Heart left ventricle (tissue), 16 donors: ENCODE measurements around the gene C12orf60. TPM values are rescaled to one million over a fixed set of nuclear protein-coding genes. Genes with fewer than 3 reads are reported as not detected.

ENCODE experiments used
- ATAC-seq, 4 donors: fragments of 200-7000 bp; cut with Tn5 transposase; one replicate each; pipeline ENCODE4 v1.9.1; 2020 to 2022; ENCODE audit warnings: moderate library complexity in 4 of 4, mild to moderate bottlenecking in 3 of 4, moderate number of reproducible peaks in 1 of 4
- DNase-seq, 5 donors: peaks; one replicate each; pipeline ENCODE4 v3.0.0-alpha.2; 2020
- H3K27ac ChIP-seq, 12 donors: fragments of 200-600 bp; sonication (generic) in 4 of 12; one replicate each; pipeline versions ENCODE4 v1.5.0 to v1.8.0; 2016 to 2022; ENCODE audit warnings: mild to moderate bottlenecking in 2 of 12
- H3K27me3 ChIP-seq, 9 donors: fragments of 200-600 bp; sonication (generic) in 2 of 9; one replicate each; pipeline versions ENCODE4 v1.5.1 to v1.8.0; 2016 to 2022; ENCODE audit warnings: mild to moderate bottlenecking in 3 of 9
- H3K36me3 ChIP-seq, 9 donors: fragments of 200-600 bp; sonication (generic) in 2 of 9; one replicate each; pipeline versions ENCODE4 v1.5.0 to v1.8.0; 2018 to 2022; ENCODE audit warnings: mild to moderate bottlenecking in 2 of 9
- H3K4me1 ChIP-seq, 12 donors: fragments of 200-600 bp; sonication (generic) in 4 of 12; one replicate each; pipeline versions ENCODE4 v1.5.0 to v1.8.0; 2016 to 2022; ENCODE audit warnings: mild to moderate bottlenecking in 3 of 12
- H3K4me3 ChIP-seq, 12 donors: fragments of 200-600 bp; sonication (generic) in 4 of 12; one replicate each; pipeline versions ENCODE4 v1.5.0 to v1.8.0; 2017 to 2022; ENCODE audit warnings: mild to moderate bottlenecking in 9 of 12, moderate library complexity in 4 of 12
- H3K9me3 ChIP-seq, 12 donors: fragments of 200-600 bp; sonication (generic) in 4 of 12; one replicate each; pipeline versions ENCODE4 v1.5.0 to v1.8.0; 2016 to 2022; ENCODE audit warnings: mild to moderate bottlenecking in 1 of 12
- POLR2A ChIP-seq, 2 donors: fragments of 450-650 bp; IDR thresholded peaks; one replicate each; pipeline ENCODE4 v1.6.1; 2017; ENCODE audit warnings: antibody characterized with exemption in 2 of 2, mild to moderate bottlenecking in 2 of 2, moderate library complexity in 2 of 2
- WGBS, 4 donors: extraction: QIAGEN DNeasy Blood & Tissue Kit in 2 of 4; methylation state at CpG; one replicate each; pipeline versions ENCODE4 v1.1.5 to v1.1.7; 2013 to 2018; 5-methylcytosine and 5-hydroxymethylcytosine counted together
- intact Hi-C, 10 donors: fragments of 100-400 bp; cut with DNase I; formaldehyde crosslinking; loops; one replicate each; pipeline versions ENCODE4 v1.11.1 to v1.14.2; 2022
- polyA plus RNA-seq, 2 donors: library from polyadenylated mRNA; stranded (reverse); fragments of 200-250 nt; gene quantifications; one replicate each; pipeline ENCODE4 v1.2.3, GENCODE V29; 2013
- total RNA-seq, 9 donors: library from RNA; depleted of rRNA in 2 of 9; stranded (reverse); fragments of >200 nt in 2 of 9; fragmentation: NEBNext Ultra II Directional in 3 of 9; extraction: Animal tissue kit (Norgen Biotek cat#: 25700) in 3 of 9; gene quantifications; one replicate each; pipeline versions ENCODE4 v1.1.0 to v1.2.4, GENCODE V29; 2016 to 2023
- TF ChIP-seq, protein P1 (sequence below), 12 donors: fragments of 200-600 bp; sonication (generic) in 4 of 12; IDR thresholded peaks; one replicate each; pipeline versions ENCODE4 v1.5.0 to v1.8.0; 2018 to 2022; ENCODE audit warnings: antibody characterized with exemption in 12 of 12, mild to moderate bottlenecking in 5 of 12
- donor health status: ischemic (EF 13 %, LVEDD 7.1; RV severe dilation, severe dysfunction).
- donor health status: healthy with polysubstance abuse.
- donor health status: DM: no; HTN: yes; CAD: no.
- donor health status: DM: no; HTN: no; CAD: no.
- donor health status: ischemic (EF 25% LVEDD 6.9; RV normal size, moderate dysfunction).
- donor health status: ischemic (EF 25% LVEDD 5.7; RV mildly dilated, moderate dysfunction).
- donor health status: healthy.
- donor health status: DM: yes; HTN: yes; CAD: no.
- donor health status: ischemic (EF 35%, LVEDD 5.7; RV mildly dilated, moderate dysfunction).
- donor health status: nonischemic (EF 11% LVEDD 7.7; RV severe dilation, severe dysfunction).
- donor health status: DM: yes; HTN: yes; CAD: no.
- donor health status: PGD.
- donor health status: ischemic (EF 29% LVEDD 5.4; RV normal size, mild dysfunction).
- donor health status: nonischemic (EF 23%, LVEDD 6.1; RV moderate dilation, normal function).

The C12orf60 gene
- total and polyA plus RNA-seq, 11 donors = 2.0 to 5.3 (median 3.4) TPM

GRCh38 chr12:14770496-14771461, 32.7 kb upstream of the C12orf60 start:
- WGBS, 4 donors = 1 to 3% (median 1%) methylated on average over 42 to 56 of the region's 56 CpGs
- DNase-seq (peak; percentile 88 to 95 (median 93)), ATAC-seq (peak; percentile 70 to 77 (median 72))
- Histone ChIP-seq H3K36me3 (peaks cover 0 to 2% (median 0%) of the 10 kb centered on the region in 9 donors), H3K4me1 (peaks cover 0 to 37% (median 10%) of the 10 kb centered on the region in 12 donors), H3K4me3 (peak overlapping the region; percentile 57 to 90 (median 84)), H3K9me3 (peaks cover 0 to 10% (median 0%) of the 10 kb centered on the region in 12 donors), H3K27ac (peak overlapping the region; percentile 85 to 99 (median 96)), H3K27me3 (no peaks in the 10 kb centered on the region)
- peak in 1 of 2 donors; percentile 84 for TF ChIP-seq POLR2A (IDR thresholded peaks at IDR 0.05)
- TF ChIP-seq, protein P1, sequence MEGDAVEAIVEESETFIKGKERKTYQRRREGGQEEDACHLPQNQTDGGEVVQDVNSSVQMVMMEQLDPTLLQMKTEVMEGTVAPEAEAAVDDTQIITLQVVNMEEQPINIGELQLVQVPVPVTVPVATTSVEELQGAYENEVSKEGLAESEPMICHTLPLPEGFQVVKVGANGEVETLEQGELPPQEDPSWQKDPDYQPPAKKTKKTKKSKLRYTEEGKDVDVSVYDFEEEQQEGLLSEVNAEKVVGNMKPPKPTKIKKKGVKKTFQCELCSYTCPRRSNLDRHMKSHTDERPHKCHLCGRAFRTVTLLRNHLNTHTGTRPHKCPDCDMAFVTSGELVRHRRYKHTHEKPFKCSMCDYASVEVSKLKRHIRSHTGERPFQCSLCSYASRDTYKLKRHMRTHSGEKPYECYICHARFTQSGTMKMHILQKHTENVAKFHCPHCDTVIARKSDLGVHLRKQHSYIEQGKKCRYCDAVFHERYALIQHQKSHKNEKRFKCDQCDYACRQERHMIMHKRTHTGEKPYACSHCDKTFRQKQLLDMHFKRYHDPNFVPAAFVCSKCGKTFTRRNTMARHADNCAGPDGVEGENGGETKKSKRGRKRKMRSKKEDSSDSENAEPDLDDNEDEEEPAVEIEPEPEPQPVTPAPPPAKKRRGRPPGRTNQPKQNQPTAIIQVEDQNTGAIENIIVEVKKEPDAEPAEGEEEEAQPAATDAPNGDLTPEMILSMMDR (IDR thresholded peaks at IDR 0.05) = peak in 2 of 12 donors; percentile 16 to 24
- intact Hi-C loops = loop anchor here in 5 of 10 donors (1.0 to 10.0 kb wide), 8 partner anchors 32 to 1114 kb away; partner anchors contain the start of genes C12orf60 (in 2 of the 5), WBP11 (in 2 of the 5), ART4 (in 1 of the 5) and ATF7IP (in 1 of the 5)

DNA sequence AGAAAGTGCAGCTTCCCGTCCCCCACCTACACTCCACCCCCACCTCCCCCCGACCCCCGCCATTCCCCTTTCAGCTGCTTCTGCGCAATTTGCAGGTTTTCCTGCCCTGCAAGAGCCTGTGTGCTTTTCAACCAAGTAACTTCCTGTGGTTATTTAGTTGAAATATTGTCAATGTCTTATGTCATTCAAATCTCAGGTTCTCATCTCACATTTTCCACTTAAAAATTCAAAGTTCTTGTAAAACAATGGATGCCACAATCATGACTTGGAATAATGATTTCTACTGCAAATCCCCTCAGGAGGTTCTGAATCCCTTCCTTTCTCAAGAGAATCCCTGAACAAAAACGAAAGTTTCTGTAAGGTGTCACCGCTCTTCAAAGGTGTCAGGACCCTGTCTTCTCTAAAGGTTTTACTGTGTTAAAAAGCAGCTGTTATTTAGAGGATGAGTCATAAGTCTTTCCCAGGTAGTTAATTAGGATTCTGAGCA, 31.8 kb upstream of the C12orf60 start:
- Histone ChIP-seq H3K9me3 (peaks cover 0 to under 1% (median 0%) of the 10 kb centered on the region in 12 donors), H3K27me3 (no peaks in the 10 kb centered on the region), H3K4me1 (peaks cover 0 to 45% (median 14%) of the 10 kb centered on the region in 12 donors), H3K36me3 (no peaks in the 10 kb centered on the region), H3K4me3 (peak overlapping the region in 9 of 12 donors; percentile 57 to 90 (median 84)), H3K27ac (peak overlapping the region; percentile 85 to 99 (median 96))
- intact Hi-C loops = loop anchor here in 5 of 10 donors (2.0 to 10.0 kb wide), 7 partner anchors 31 to 1113 kb away; partner anchors contain the start of genes ART4 (in 1 of the 5), ATF7IP (in 1 of the 5), C12orf60 (in 1 of the 5) and STRAP (in 1 of the 5)
- no peak for TF ChIP-seq POLR2A (IDR thresholded peaks at IDR 0.05)
- ATAC-seq (no peak), DNase-seq (no peak)
- 34 to 48% (median 42%) methylated on average over 6 of the region's 6 CpGs for WGBS, 4 donors

DNA sequence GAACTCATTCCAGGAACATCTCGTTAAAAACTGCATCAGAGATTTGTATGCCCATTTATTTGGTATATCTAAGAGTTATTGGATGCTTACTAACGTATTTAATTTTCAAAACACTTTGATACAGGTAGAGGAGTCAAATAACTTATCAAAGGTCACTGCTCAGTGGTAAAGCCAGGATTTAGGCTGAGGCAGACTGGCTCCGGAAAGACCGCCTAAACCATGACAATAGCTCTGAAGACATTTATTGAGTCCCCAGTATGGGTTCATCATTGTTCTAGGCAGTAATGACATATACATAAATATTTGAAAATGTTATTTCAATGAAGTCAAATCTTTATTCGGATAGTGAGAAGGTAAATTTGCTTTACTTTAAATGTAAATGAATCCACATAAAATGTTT, 30.5 kb upstream of the C12orf60 start:
- no peaks in the 10 kb centered on the region for H3K36me3 ChIP-seq
- 90 to 94% (median 93%) methylated on average over 5 of the region's 5 CpGs for WGBS, 4 donors
- ATAC-seq (no peak), DNase-seq (no peak)
- peaks cover 0 to 42% (median 17%) of the 10 kb centered on the region in 12 donors for H3K4me1 ChIP-seq
- no peaks in the 10 kb centered on the region for H3K9me3 ChIP-seq
- H3K27ac ChIP-seq = peak overlapping the region in 1 of 12 donors; percentile 95
- no peaks in the 10 kb centered on the region for H3K27me3 ChIP-seq
- H3K4me3 ChIP-seq = no peak overlapping the region
- intact Hi-C loops = loop anchor here in 5 of 10 donors (5.0 to 10.0 kb wide), 6 partner anchors 69 to 1112 kb away; partner anchors contain the start of genes ART4 (in 1 of the 5), ATF7IP (in 1 of the 5) and STRAP (in 1 of the 5)
- TF ChIP-seq, protein P1 (IDR thresholded peaks at IDR 0.05) = no peak
- no peak for TF ChIP-seq POLR2A (IDR thresholded peaks at IDR 0.05)

GRCh38 chr12:14773685-14774073, 29.8 kb upstream of the C12orf60 start:
- Histone ChIP-seq H3K27me3 (no peaks in the 10 kb centered on the region), H3K9me3 (no peaks in the 10 kb centered on the region), H3K4me1 (peaks cover 0 to 36% (median 16%) of the 10 kb centered on the region in 12 donors), H3K27ac (peak overlapping the region; percentile 9 to 98 (median 90)), H3K36me3 (no peaks in the 10 kb centered on the region), H3K4me3 (peak overlapping the region in 11 of 12 donors; percentile 68 to 89 (median 81))
- WGBS, 4 donors = 10 to 25% (median 18%) methylated on average over 14 to 16 of the region's 16 CpGs
- peak in 3 of 5 donors; percentile 24 to 40 (median 33) for DNase-seq
- intact Hi-C loops = loop anchor here in 6 of 10 donors (2.0 to 10.0 kb wide), 7 partner anchors 29 to 1111 kb away; partner anchors contain the start of genes C12orf60 (in 3 of the 6), WBP11 (in 3 of the 6), ART4 (in 1 of the 6) and ATF7IP (in 1 of the 6)
- TF ChIP-seq POLR2A (IDR thresholded peaks at IDR 0.05) = no peak
- TF ChIP-seq, protein P1 (IDR thresholded peaks at IDR 0.05) = no peak
- ATAC-seq = peak in 1 of 4 donors; percentile 0
